Common myeloid progenitor, CD34-positive (primary cell): Measurements from ENCODE around the gene SLC36A1.

ENCODE experiments used
- CTCF ChIA-PET: fragments of 350-600 bp; sonication (Branson Sonifier 250); formaldehyde crosslinking; loops from one replicate; lab custom pipeline; 2021; ENCODE audit warnings: antibody characterized with exemption; lab: Charles Lee
- POLR2A ChIA-PET: fragments of 350-600 bp; sonication (Branson Sonifier 250); formaldehyde crosslinking; loops from one replicate; lab custom pipeline; 2021; ENCODE audit warnings: antibody characterized with exemption; lab: Charles Lee
- DNase-seq, 3 donors: peaks; one replicate each; pipeline versions ENCODE4 v3.0.0 to v3.0.0-alpha.2; 2013
- H3K27ac ChIP-seq, 2 experiments: 1 replicate in 1 of 2; 2 replicates in 1 of 2; pipeline ENCODE4 v1.7.0; 2013; ENCODE audit warnings: inconsistent platforms in 2 of 2, low read length in 2 of 2, mild to moderate bottlenecking in 2 of 2, low read depth in 1 of 2, moderate library complexity in 1 of 2; ENCODE audit not compliant: severe bottlenecking in 2 of 2, insufficient read depth in 1 of 2, poor library complexity in 1 of 2
- H3K27me3 ChIP-seq, 5 experiments: replicated peaks in 2 of 5; 1 replicate in 3 of 5; 2 replicates in 2 of 5; pipeline versions ENCODE4 v1.6.1 to v1.7.0; 2013; ENCODE audit warnings: low read length in 4 of 5, mild to moderate bottlenecking in 2 of 5, moderate library complexity in 2 of 5, inconsistent platforms in 1 of 5; ENCODE audit not compliant: insufficient read depth in 5 of 5, control insufficient read depth in 4 of 5
- H3K36me3 ChIP-seq, 4 experiments: 1 replicate in 2 of 4; 2 replicates in 2 of 4; pipeline versions ENCODE4 v1.6.1 to v1.7.0; 2013; ENCODE audit warnings: low read length in 3 of 4, control low read depth in 1 of 4, mild to moderate bottlenecking in 1 of 4; ENCODE audit not compliant: control insufficient read depth in 4 of 4, insufficient read depth in 4 of 4
- H3K4me1 ChIP-seq, 4 experiments: 1 replicate in 3 of 4; 2 replicates in 1 of 4; pipeline versions ENCODE4 v1.6.1 to v1.7.1; 2013; ENCODE audit warnings: low read length in 3 of 4, mild to moderate bottlenecking in 3 of 4, control low read depth in 1 of 4, inconsistent platforms in 1 of 4, moderate library complexity in 1 of 4; ENCODE audit not compliant: control insufficient read depth in 4 of 4, insufficient read depth in 4 of 4; ENCODE audit errors: control extremely low read depth in 1 of 4
- H3K4me3 ChIP-seq, 7 experiments: 1 replicate in 4 of 7; 2 replicates in 3 of 7; pipeline versions ENCODE4 v1.5.1 to v1.7.0; 2013; ENCODE audit warnings: mild to moderate bottlenecking in 7 of 7, low read length in 6 of 7, moderate library complexity in 6 of 7, inconsistent platforms in 2 of 7, low read depth in 2 of 7, control low read depth in 1 of 7; ENCODE audit not compliant: insufficient read depth in 4 of 7, control insufficient read depth in 1 of 7; ENCODE audit errors: extremely low read depth in 1 of 7
- H3K9me3 ChIP-seq, 5 experiments: 1 replicate in 4 of 5; 2 replicates in 1 of 5; pipeline versions ENCODE4 v1.6.1 to v1.7.1; 2013; ENCODE audit warnings: low read length in 4 of 5, mild to moderate bottlenecking in 2 of 5, inconsistent platforms in 1 of 5, low read depth in 1 of 5, moderate library complexity in 1 of 5; ENCODE audit not compliant: control insufficient read depth in 4 of 5, insufficient read depth in 2 of 5; ENCODE audit errors: control extremely low read depth in 1 of 5
- WGBS: methylation state at CpG from one replicate; pipeline ENCODE4 v1.1.5; 2013; ENCODE audit not compliant: insufficient coverage; 5-methylcytosine and 5-hydroxymethylcytosine counted together

SLC36A1 gene

GRCh38 chr5:151528153-151528552 lies 80.8 kb downstream of the SLC36A1 start:
- Histone ChIP-seq H3K36me3 (no peaks in the 10 kb centered on the region), H3K4me3 (no peak overlapping the region), H3K4me1 (no peaks in the 10 kb centered on the region), H3K9me3 (no peaks in the 10 kb centered on the region), H3K27me3 (no peaks in the 10 kb centered on the region), H3K27ac (no peak overlapping the region)
- DNase-seq, result no peak
- 86% methylated on average over 1 of the region's 2 CpGs for WGBS
- CTCF ChIA-PET, result no interaction called here
- POLR2A ChIA-PET, result no interaction called here

- Histone ChIP-seq H3K4me3 (no peak overlapping the region), H3K4me1 (no peaks in the 10 kb centered on the region), H3K9me3 (no peaks in the 10 kb centered on the region), H3K36me3 (no peaks in the 10 kb centered on the region), H3K27me3 (no peaks in the 10 kb centered on the region), H3K27ac (no peak overlapping the region)
- ChIA-PET POLR2A (no interaction called here), CTCF (no interaction called here)
- DNase-seq, result no peak
- WGBS, result 98% methylated on average over 7 of the region's 7 CpGs
Observed at GRCh38 chr5:151528996-151529395, 81.6 kb downstream of the SLC36A1 start.

- Histone ChIP-seq H3K4me3 (no peak overlapping the region), H3K9me3 (no peaks in the 10 kb centered on the region), H3K27me3 (peaks cover 0 to 5% (median 0%) of the 10 kb centered on the region in 5 experiments), H3K36me3 (no peaks in the 10 kb centered on the region), H3K27ac (no peak overlapping the region), H3K4me1 (no peaks in the 10 kb centered on the region)
- no peak for DNase-seq
- CTCF ChIA-PET, result no interaction called here
- 96% methylated on average over 29 of the region's 30 CpGs for WGBS
- POLR2A ChIA-PET, result no interaction called here
Observed at GRCh38 chr5:151531581-151531980, 84.2 kb downstream of the SLC36A1 start.

GRCh38 chr5:151532416-151532815 lies 85.0 kb downstream of the SLC36A1 start:
- Histone ChIP-seq H3K36me3 (no peaks in the 10 kb centered on the region), H3K4me1 (no peaks in the 10 kb centered on the region), H3K27ac (no peak overlapping the region), H3K9me3 (no peaks in the 10 kb centered on the region), H3K4me3 (no peak overlapping the region), H3K27me3 (peaks cover 0 to 5% (median 0%) of the 10 kb centered on the region in 5 experiments)
- ChIA-PET CTCF (interaction anchor here (1.4 kb wide), 1 partner anchor 120 kb away, joined by 3 read pairs; no protein-coding TSS in a partner anchor), POLR2A (no interaction called here)
- WGBS, result 93% methylated on average over 3 of the region's 4 CpGs
- DNase-seq, result no peak

- no peaks in the 10 kb centered on the region for H3K4me1 ChIP-seq
- no peak overlapping the region for H3K27ac ChIP-seq
- ChIA-PET POLR2A (no interaction called here), CTCF (no interaction called here)
- WGBS, result 91% methylated on average over 9 of the region's 11 CpGs
- H3K9me3 ChIP-seq, result no peaks in the 10 kb centered on the region
- H3K36me3 ChIP-seq, result no peaks in the 10 kb centered on the region
- H3K4me3 ChIP-seq, result no peak overlapping the region
- H3K27me3 ChIP-seq, result peaks cover 0 to 5% (median 0%) of the 10 kb centered on the region in 5 experiments
- DNase-seq, result peak in 1 of 3 donors; percentile 9
Observed at GRCh38 chr5:151534350-151534749, 86.9 kb downstream of the SLC36A1 start.

GRCh38 chr5:151537044-151537443 lies 89.6 kb downstream of the SLC36A1 start:
- POLR2A ChIA-PET, result no interaction called here
- H3K4me3 ChIP-seq, result no peak overlapping the region
- CTCF ChIA-PET, result interaction anchor here (1.2 kb wide), 1 partner anchor 13 kb away, joined by 3 read pairs; no protein-coding TSS in a partner anchor
- no peaks in the 10 kb centered on the region for H3K9me3 ChIP-seq
- no peak overlapping the region for H3K27ac ChIP-seq
- H3K36me3 ChIP-seq, result no peaks in the 10 kb centered on the region
- 92% methylated on average over 1 of the region's 4 CpGs for WGBS
- H3K4me1 ChIP-seq, result no peaks in the 10 kb centered on the region
- H3K27me3 ChIP-seq, result peaks cover 0 to 5% (median 0%) of the 10 kb centered on the region in 5 experiments
- DNase-seq, result no peak

GRCh38 chr5:151541571-151541970 lies 94.2 kb downstream of the SLC36A1 start:
- Histone ChIP-seq H3K36me3 (no peaks in the 10 kb centered on the region), H3K4me1 (no peaks in the 10 kb centered on the region), H3K4me3 (no peak overlapping the region), H3K27me3 (peaks cover 0 to 3% (median 0%) of the 10 kb centered on the region in 5 experiments), H3K9me3 (no peaks in the 10 kb centered on the region), H3K27ac (no peak overlapping the region)
- CTCF ChIA-PET, result no interaction called here
- POLR2A ChIA-PET, result no interaction called here
- 100% methylated on average over 1 of the region's 2 CpGs for WGBS
- no peak for DNase-seq
